GM20431 (cell line): ENCODE results near the gene GAMT.

Experiments used
- in situ Hi-C: fragments of 300-500 bp; cut with MseI, MboI; formaldehyde crosslinking; loops from one replicate; pipeline ENCODE4 v1.15.0; 2020; ENCODE audit warnings: low sequenced_read_pairs; ENCODE audit not compliant: unreplicated experiment

The GAMT gene

GRCh38 chr19:1355568-1356507 is 45.5 kb downstream of the GAMT start:
- in situ Hi-C loops = no loop called here

DNA sequence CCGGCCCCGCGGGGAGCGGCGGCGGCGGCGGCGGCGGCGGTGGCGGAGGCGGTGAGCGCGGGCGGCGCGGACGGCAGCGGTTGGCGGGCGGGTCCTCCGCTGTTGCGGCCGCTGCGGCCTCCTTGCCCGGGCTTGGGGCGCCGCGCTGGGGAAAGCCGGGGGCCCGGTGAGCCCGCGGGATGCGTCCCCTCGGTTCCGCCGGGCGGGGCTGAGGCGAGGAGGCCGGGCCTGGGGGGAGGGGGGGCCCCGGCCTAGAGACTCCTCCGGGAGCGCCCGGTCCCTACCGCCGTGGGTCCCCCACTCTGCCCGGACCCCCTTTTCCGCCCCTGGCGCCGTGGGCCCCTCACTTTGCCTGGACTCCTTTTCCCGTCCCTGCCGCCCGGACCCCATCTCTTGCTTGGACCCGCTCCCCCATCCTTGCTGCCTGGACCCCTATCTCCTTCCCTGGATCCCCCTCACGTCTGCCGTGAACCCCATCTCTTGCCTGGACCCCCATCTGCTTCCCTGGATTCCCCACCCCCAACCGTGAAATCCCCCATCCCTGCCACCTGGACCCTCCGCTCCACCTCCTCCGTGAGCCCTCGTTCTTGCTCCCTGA is 46.3 kb downstream of the GAMT start:
- in situ Hi-C loops = no loop called here

GRCh38 chr19:1353144-1353543 is 48.2 kb downstream of the GAMT start:
- in situ Hi-C loops = no loop called here

DNA sequence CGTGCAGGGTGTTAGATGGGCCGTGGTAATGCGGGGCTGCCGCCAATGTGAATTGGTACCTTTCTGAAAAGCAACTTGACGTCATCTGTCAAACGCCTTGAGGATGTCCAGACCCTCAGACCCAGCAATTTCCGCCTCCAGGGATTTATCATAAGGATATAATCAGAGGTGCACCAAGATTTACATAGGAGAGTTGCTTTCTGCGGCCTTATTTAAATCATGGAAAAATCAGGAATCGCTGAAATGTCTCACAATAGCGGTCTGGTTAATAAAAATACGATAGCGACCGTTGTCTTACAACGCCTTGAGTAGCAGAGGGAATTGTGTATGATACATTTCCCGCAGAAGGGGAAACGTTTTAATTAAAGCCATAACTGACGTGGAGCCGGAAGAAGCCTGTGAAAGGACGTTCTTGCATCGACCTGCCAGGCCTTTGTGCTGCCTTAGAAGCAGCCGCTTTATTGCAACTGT is 49.9 kb downstream of the GAMT start:
- in situ Hi-C loops = no loop called here

GRCh38 chr19:1350867-1351266 is 50.5 kb downstream of the GAMT start:
- in situ Hi-C loops = no loop called here

- in situ Hi-C loops = no loop called here
Observed at GRCh38 chr19:1349211-1349610, 52.1 kb downstream of the GAMT start.
